Endothelial cell of umbilical vein (primary cell): ENCODE results near the gene TDRD7. TPM values are rescaled to one million over a fixed set of nuclear protein-coding genes. Genes with fewer than 3 reads are reported as not detected.

Source experiments
- BruUV-seq: library from RNA; stranded (reverse); fragments of 400-500 nt; replicated peaks from 2 replicates; lab custom pipeline; 2021; lab: Mats Ljungman, UMichigan
- CTCF ChIA-PET: fragments of 300-600, 350-600 bp; sonication (Branson Sonifier 250); formaldehyde crosslinking; loops from one replicate; lab custom pipeline; 2021; ENCODE audit warnings: antibody characterized with exemption, inconsistent platforms; lab: Charles Lee
- POLR2A ChIA-PET: fragments of 300-600, 350-600 bp; sonication (Branson Sonifier 250); formaldehyde crosslinking; loops from one replicate; lab custom pipeline; 2021; ENCODE audit warnings: antibody characterized with exemption, inconsistent platforms; lab: Charles Lee
- DNase-seq: peaks from one replicate; pipeline ENCODE4 v3.0.0-alpha.2; 2011; ENCODE audit warnings: low read depth, low spot score
- FAIRE-seq: peaks from 2 replicates; lab custom pipeline; 2011; peaks lifted over from hg19 to GRCh38; lab: Jason Lieb, UNC
- H2AFZ ChIP-seq: 2 replicates; pipeline ENCODE4 v1.6.0; 2012; ENCODE audit warnings: low read depth, low read length, control low read depth, inconsistent platforms
- H3K27ac ChIP-seq: 2 replicates; pipeline ENCODE4 v1.5.1; 2011; ENCODE audit warnings: low read depth, mild to moderate bottlenecking, control low read depth, low read length, moderate library complexity; ENCODE audit not compliant: insufficient read depth
- H3K27me3 ChIP-seq, 2 experiments: 2 replicates each; pipeline versions ENCODE4 v1.6.0 to v1.6.1; 2011; ENCODE audit warnings: low read length in 2 of 2, mixed read lengths in 1 of 2; ENCODE audit not compliant: control insufficient read depth in 2 of 2, insufficient read depth in 2 of 2
- H3K36me3 ChIP-seq, 2 experiments: 2 replicates in 1 of 2; 3 replicates in 1 of 2; pipeline ENCODE4 v1.5.1; 2011; ENCODE audit warnings: low read length in 2 of 2, mild to moderate bottlenecking in 1 of 2, moderate library complexity in 1 of 2; ENCODE audit not compliant: control insufficient read depth in 2 of 2, insufficient read depth in 2 of 2; ENCODE audit errors: extremely low read depth in 1 of 2
- H3K4me1 ChIP-seq: 3 replicates; pipeline ENCODE4 v1.5.1; 2011; ENCODE audit warnings: mild to moderate bottlenecking, low read length; ENCODE audit not compliant: control insufficient read depth, insufficient read depth; ENCODE audit errors: extremely low read depth
- H3K4me2 ChIP-seq: 2 replicates; pipeline ENCODE4 v1.6.1; 2011; ENCODE audit warnings: low read length, control low read depth, mixed read lengths; ENCODE audit not compliant: insufficient read depth
- H3K4me3 ChIP-seq, 3 experiments: fragments of 200-600 bp in 1 of 3; sonication (generic), shearing (Covaris generic) in 1 of 3; replicated peaks in 1 of 3; 2 replicates each; pipeline ENCODE4 v1.5.1; 2011 to 2016; ENCODE audit warnings: control low read depth in 3 of 3, low read length in 3 of 3, mild to moderate bottlenecking in 2 of 3, inconsistent platforms in 1 of 3, low read depth in 1 of 3, moderate library complexity in 1 of 3; ENCODE audit not compliant: insufficient read depth in 1 of 3
- H3K79me2 ChIP-seq: 2 replicates; pipeline ENCODE4 v1.6.0; 2012; ENCODE audit warnings: low read length, inconsistent platforms; ENCODE audit not compliant: control insufficient read depth, insufficient read depth
- H3K9ac ChIP-seq: replicated peaks from 2 replicates; pipeline ENCODE3; 2011; ENCODE audit warnings: low read length, control low read depth; ENCODE audit not compliant: insufficient read depth; ENCODE audit errors: extremely low read depth
- H3K9me1 ChIP-seq: replicated peaks from 3 replicates; pipeline ENCODE4 v1.6.0; 2011; ENCODE audit warnings: mild to moderate bottlenecking, low read length; ENCODE audit not compliant: control insufficient read depth, insufficient read depth; ENCODE audit errors: extremely low read depth
- H3K9me3 ChIP-seq: replicated peaks from 2 replicates; pipeline ENCODE4 v1.5.1; 2012; ENCODE audit warnings: low read length, inconsistent platforms; ENCODE audit not compliant: control insufficient read depth, insufficient read depth
- H4K20me1 ChIP-seq: replicated peaks from 2 replicates; pipeline ENCODE3; 2011; ENCODE audit warnings: mild to moderate bottlenecking, low read length; ENCODE audit not compliant: control insufficient read depth, insufficient read depth; ENCODE audit errors: extremely low read depth
- CTCF ChIP-seq, 2 donors: IDR thresholded peaks; 1 replicate in 1 of 2; 2 replicates in 1 of 2; pipeline ENCODE4 v1.5.1; 2011; ENCODE audit warnings: low read length in 2 of 2, mild to moderate bottlenecking in 2 of 2, moderate library complexity in 2 of 2, control low read depth in 1 of 2, inconsistent platforms in 1 of 2, low read depth in 1 of 2; ENCODE audit not compliant: insufficient read depth in 1 of 2; ENCODE audit errors: extremely low read depth in 1 of 2
- EZH2 ChIP-seq: IDR thresholded peaks from 2 replicates; pipeline ENCODE4 v1.6.1; 2012; ENCODE audit warnings: borderline replicate concordance, low read depth, mild to moderate bottlenecking, moderate library complexity, low read length, inconsistent platforms; ENCODE audit not compliant: severe bottlenecking
- FOS ChIP-seq: IDR thresholded peaks from 2 replicates; pipeline ENCODE4 v1.6.1; 2011; ENCODE audit warnings: mild to moderate bottlenecking, low read length, moderate library complexity, borderline replicate concordance; ENCODE audit not compliant: insufficient read depth
- GATA2 ChIP-seq: IDR thresholded peaks from 2 replicates; pipeline ENCODE4 v1.7.0; 2011; ENCODE audit warnings: low read depth, mild to moderate bottlenecking, moderate library complexity, mixed read lengths, low read length; ENCODE audit not compliant: insufficient read length, insufficient read depth
- JUN ChIP-seq: IDR thresholded peaks from 2 replicates; pipeline ENCODE4 v1.6.1; 2011; ENCODE audit warnings: borderline replicate concordance, low read depth; ENCODE audit not compliant: insufficient read length, insufficient read depth
- MAX ChIP-seq: IDR thresholded peaks from 2 replicates; pipeline ENCODE4 v1.6.1; 2011; ENCODE audit not compliant: insufficient read depth, insufficient read length
- POLR2A ChIP-seq: IDR thresholded peaks from 2 replicates; pipeline ENCODE4 v1.6.1; 2012; ENCODE audit warnings: low read depth, mild to moderate bottlenecking, control low read depth, low read length
- POLR2AphosphoS5 ChIP-seq: IDR thresholded peaks from 2 replicates; pipeline ENCODE4 v1.6.1; 2012; ENCODE audit warnings: low read depth, mild to moderate bottlenecking, control low read depth, low read length, moderate library complexity; ENCODE audit not compliant: insufficient read depth
- dilution Hi-C: fragments of 300-500 bp; cut with MboI; formaldehyde crosslinking; loops from one replicate; pipeline ENCODE4 v1.15.0; 2019; ENCODE audit warnings: low sequenced_read_pairs; ENCODE audit not compliant: extremely low pct_ligation_motif_present
- intact Hi-C: fragments of 100-400 bp; cut with micrococcal nuclease; formaldehyde crosslinking; loops from one replicate; pipeline ENCODE4 v1.10.0; 2022
- polyA plus RNA-seq, 4 experiments: library from polyadenylated mRNA; depleted of rRNA in 3 of 4; stranded (reverse) in 3 of 4; unstranded in 1 of 4; fragments of >200 nt; gene quantifications; 2 replicates each; pipeline versions ENCODE4 v1.2.1 to v1.2.3, GENCODE V29; 2011 to 2012; ENCODE audit warnings: missing spikeins in 1 of 4
- total RNA-seq: library from RNA; stranded (reverse); gene quantifications from 2 replicates; pipeline ENCODE4 v1.2.3, GENCODE V29; 2021

TDRD7 gene
- total and polyA plus RNA-seq, 2 donors (not counting 3 experiments of a cell fraction or from before 2014, with no cell fraction given), result 4.9 to 11.5 TPM

GRCh38 chr9:97431549-97432143 is 19.8 kb downstream of the TDRD7 start:
- POLR2A ChIA-PET, result no interaction called here
- no peak for TF ChIP-seq POLR2A
- no peak for TF ChIP-seq MAX
- no peak for TF ChIP-seq CTCF (IDR thresholded peaks at IDR 0.05; ENCODE audit: extremely low read depth in 1 of 2, insufficient read depth in 1 of 2, low read depth in 1 of 2, low read length in 2 of 2)
- TF ChIP-seq JUN, result no peak
- TF ChIP-seq EZH2, result no peak
- TF ChIP-seq FOS, result no peak
- TF ChIP-seq GATA2, result no peak
- TF ChIP-seq POLR2AphosphoS5, result no peak
- H3K4me1 ChIP-seq, result no peaks in the 10 kb centered on the region
- CTCF ChIA-PET, result interaction anchor here (1.3 to 1.4 kb wide), 2 partner anchors 167 to 184 kb away, joined by 3 to 6 read pairs; no protein-coding TSS in a partner anchor
- intact Hi-C loops (no loop called here), dilution Hi-C loops (no loop called here)
- peaks cover 0 to 4% of the 10 kb centered on the region in 2 experiments for H3K36me3 ChIP-seq
- BruUV-seq, result no TSS peak
- H4K20me1 ChIP-seq, result no peaks in the 10 kb centered on the region
- no peak overlapping the region for H3K4me2 ChIP-seq
- no peaks in the 10 kb centered on the region for H3K9me3 ChIP-seq
- H3K9me1 ChIP-seq, result no peaks in the 10 kb centered on the region
- no peak overlapping the region for H3K27ac ChIP-seq
- FAIRE-seq (peak; percentile 12), DNase-seq (no peak)
- H2AFZ ChIP-seq, result no peak overlapping the region
- H3K9ac ChIP-seq, result no peak overlapping the region
- no peaks in the 10 kb centered on the region for H3K27me3 ChIP-seq
- no peaks in the 10 kb centered on the region for H3K79me2 ChIP-seq
- no peak overlapping the region for H3K4me3 ChIP-seq
